GM23338 (cell line): Measurements from ENCODE around the gene MIDN. TPM values are rescaled to one million over a fixed set of nuclear protein-coding genes. Genes with fewer than 3 reads are reported as not detected.

ENCODE experiments used
- CREB1 ChIP-seq: fragments of 250-450 bp; sonication (Bioruptor Pico); IDR thresholded peaks from 2 replicates; pipeline ENCODE4 v1.5.0; 2020; ENCODE audit warnings: low read depth, mild to moderate bottlenecking, moderate library complexity
- JUNB ChIP-seq: IDR thresholded peaks from one replicate; pipeline ENCODE4 v1.6.1; 2016; ENCODE audit warnings: antibody characterized with exemption; ENCODE audit not compliant: unreplicated experiment
- NANOG ChIP-seq: IDR thresholded peaks from 2 replicates; pipeline ENCODE4 v1.6.1; 2016; ENCODE audit warnings: antibody characterized with exemption, borderline replicate concordance
- POLR2AphosphoS5 ChIP-seq: IDR thresholded peaks from 2 replicates; pipeline ENCODE4 v1.6.1; 2016; ENCODE audit warnings: antibody characterized with exemption, low read depth
- STAT1 ChIP-seq: IDR thresholded peaks from one replicate; pipeline ENCODE4 v1.6.1; 2016; ENCODE audit warnings: antibody characterized with exemption; ENCODE audit not compliant: unreplicated experiment
- ZNF114 ChIP-seq: fragments of 250-450 bp; sonication (Bioruptor Pico); IDR thresholded peaks from 2 replicates; pipeline ENCODE4 v1.5.0; 2020; ENCODE audit warnings: mild to moderate bottlenecking, moderate library complexity
- ZNF331 ChIP-seq: fragments of 250-450 bp; sonication (Bioruptor Pico); IDR thresholded peaks from 2 replicates; pipeline ENCODE4 v1.5.0; 2020; ENCODE audit warnings: low read depth, mild to moderate bottlenecking, moderate library complexity
- polyA plus RNA-seq: library from polyadenylated mRNA; unstranded; fragments of >200 nt; fragmentation: Nextera tagmentation; extraction: Ambion mirVana; gene quantifications from 2 replicates; pipeline ENCODE4 v1.2.1, GENCODE V29; 2016
- total RNA-seq: library from RNA; depleted of rRNA; stranded (reverse); fragments of >200 nt; shearing (Covaris generic); gene quantifications from 2 replicates; pipeline ENCODE4 v1.2.3, GENCODE V29; 2014; rRNA removed
- TF ChIP-seq, protein P1 (sequence below): IDR thresholded peaks from one replicate; pipeline ENCODE4 v1.6.1; 2018; ENCODE audit warnings: antibody characterized with exemption; ENCODE audit not compliant: unreplicated experiment
- TF ChIP-seq, protein P2 (sequence below): IDR thresholded peaks from 2 replicates; pipeline ENCODE4 v1.6.1; 2016; ENCODE audit warnings: antibody characterized with exemption
- TF ChIP-seq, protein P3 (sequence below), 2 experiments: fragments of 200-600 bp in 1 of 2; sonication (generic) in 1 of 2; conservative IDR thresholded peaks; 2 replicates each; pipeline versions ENCODE4 v1.5.1 to v1.6.1; 2016 to 2017; ENCODE audit warnings: antibody characterized with exemption in 2 of 2, low read depth in 2 of 2, mild to moderate bottlenecking in 2 of 2, moderate library complexity in 1 of 2

The MIDN gene
- total and polyA plus RNA-seq, 2 experiments from 2014 or later = 28.6 to 113 TPM

DNA sequence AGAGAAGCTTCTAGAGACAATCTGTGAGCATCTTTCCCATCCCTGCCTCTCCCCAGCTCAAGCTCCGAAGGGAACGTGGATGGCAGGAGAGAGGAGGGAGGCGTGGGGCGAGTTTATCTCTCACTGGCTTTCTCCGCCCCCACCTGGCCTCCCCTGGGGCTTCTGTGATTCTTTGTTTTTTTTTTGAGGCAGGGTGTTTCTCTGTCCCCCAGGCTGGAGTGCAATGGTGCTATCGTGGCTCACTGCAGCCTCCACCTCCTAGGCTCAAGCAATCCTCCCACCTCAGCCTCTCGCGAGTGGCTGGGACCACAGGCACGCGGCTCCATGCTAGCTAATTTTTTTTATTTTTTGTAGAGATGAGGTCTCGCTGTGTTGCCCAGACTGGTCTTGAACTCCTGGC, 60.3 kb downstream of the MIDN start (continued):
- TF ChIP-seq CREB1 (CRISPR knock-in tag) (no peak), JUNB (no peak), ZNF114 (CRISPR knock-in tag) (no peak), STAT1 (no peak), POLR2AphosphoS5 (no peak), NANOG (no peak), ZNF331 (CRISPR knock-in tag) (no peak)
- TF ChIP-seq, protein P1, sequence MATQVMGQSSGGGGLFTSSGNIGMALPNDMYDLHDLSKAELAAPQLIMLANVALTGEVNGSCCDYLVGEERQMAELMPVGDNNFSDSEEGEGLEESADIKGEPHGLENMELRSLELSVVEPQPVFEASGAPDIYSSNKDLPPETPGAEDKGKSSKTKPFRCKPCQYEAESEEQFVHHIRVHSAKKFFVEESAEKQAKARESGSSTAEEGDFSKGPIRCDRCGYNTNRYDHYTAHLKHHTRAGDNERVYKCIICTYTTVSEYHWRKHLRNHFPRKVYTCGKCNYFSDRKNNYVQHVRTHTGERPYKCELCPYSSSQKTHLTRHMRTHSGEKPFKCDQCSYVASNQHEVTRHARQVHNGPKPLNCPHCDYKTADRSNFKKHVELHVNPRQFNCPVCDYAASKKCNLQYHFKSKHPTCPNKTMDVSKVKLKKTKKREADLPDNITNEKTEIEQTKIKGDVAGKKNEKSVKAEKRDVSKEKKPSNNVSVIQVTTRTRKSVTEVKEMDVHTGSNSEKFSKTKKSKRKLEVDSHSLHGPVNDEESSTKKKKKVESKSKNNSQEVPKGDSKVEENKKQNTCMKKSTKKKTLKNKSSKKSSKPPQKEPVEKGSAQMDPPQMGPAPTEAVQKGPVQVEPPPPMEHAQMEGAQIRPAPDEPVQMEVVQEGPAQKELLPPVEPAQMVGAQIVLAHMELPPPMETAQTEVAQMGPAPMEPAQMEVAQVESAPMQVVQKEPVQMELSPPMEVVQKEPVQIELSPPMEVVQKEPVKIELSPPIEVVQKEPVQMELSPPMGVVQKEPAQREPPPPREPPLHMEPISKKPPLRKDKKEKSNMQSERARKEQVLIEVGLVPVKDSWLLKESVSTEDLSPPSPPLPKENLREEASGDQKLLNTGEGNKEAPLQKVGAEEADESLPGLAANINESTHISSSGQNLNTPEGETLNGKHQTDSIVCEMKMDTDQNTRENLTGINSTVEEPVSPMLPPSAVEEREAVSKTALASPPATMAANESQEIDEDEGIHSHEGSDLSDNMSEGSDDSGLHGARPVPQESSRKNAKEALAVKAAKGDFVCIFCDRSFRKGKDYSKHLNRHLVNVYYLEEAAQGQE = no peak
- TF ChIP-seq, protein P2, sequence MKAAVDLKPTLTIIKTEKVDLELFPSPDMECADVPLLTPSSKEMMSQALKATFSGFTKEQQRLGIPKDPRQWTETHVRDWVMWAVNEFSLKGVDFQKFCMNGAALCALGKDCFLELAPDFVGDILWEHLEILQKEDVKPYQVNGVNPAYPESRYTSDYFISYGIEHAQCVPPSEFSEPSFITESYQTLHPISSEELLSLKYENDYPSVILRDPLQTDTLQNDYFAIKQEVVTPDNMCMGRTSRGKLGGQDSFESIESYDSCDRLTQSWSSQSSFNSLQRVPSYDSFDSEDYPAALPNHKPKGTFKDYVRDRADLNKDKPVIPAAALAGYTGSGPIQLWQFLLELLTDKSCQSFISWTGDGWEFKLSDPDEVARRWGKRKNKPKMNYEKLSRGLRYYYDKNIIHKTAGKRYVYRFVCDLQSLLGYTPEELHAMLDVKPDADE = no peak
- TF ChIP-seq, protein P3, sequence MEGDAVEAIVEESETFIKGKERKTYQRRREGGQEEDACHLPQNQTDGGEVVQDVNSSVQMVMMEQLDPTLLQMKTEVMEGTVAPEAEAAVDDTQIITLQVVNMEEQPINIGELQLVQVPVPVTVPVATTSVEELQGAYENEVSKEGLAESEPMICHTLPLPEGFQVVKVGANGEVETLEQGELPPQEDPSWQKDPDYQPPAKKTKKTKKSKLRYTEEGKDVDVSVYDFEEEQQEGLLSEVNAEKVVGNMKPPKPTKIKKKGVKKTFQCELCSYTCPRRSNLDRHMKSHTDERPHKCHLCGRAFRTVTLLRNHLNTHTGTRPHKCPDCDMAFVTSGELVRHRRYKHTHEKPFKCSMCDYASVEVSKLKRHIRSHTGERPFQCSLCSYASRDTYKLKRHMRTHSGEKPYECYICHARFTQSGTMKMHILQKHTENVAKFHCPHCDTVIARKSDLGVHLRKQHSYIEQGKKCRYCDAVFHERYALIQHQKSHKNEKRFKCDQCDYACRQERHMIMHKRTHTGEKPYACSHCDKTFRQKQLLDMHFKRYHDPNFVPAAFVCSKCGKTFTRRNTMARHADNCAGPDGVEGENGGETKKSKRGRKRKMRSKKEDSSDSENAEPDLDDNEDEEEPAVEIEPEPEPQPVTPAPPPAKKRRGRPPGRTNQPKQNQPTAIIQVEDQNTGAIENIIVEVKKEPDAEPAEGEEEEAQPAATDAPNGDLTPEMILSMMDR (conservative IDR thresholded peaks at IDR 0.05; ENCODE audit: low read depth in 2 of 2) = no peak

Other genes with a start within 250 kb of the MIDN start
- gene GRIN3B, start 248.2 kb upstream of the MIDN start, total RNA-seq = 0.23 and 2.8 TPM in 2 replicates
- 0.11 and 0.28 TPM in 2 replicates for gene GRIN3B, start 248.2 kb upstream of the MIDN start, polyA plus RNA-seq
- gene TMEM259, start 227.5 kb upstream of the MIDN start, total RNA-seq = 144 and 196 TPM in 2 replicates
- 82.8 and 84.5 TPM in 2 replicates for gene TMEM259, start 227.5 kb upstream of the MIDN start, polyA plus RNA-seq
- gene RNU6-2, start 227.1 kb upstream of the MIDN start, total RNA-seq = not detected in 2 replicates
- not detected in 2 replicates for gene RNU6-2, start 227.1 kb upstream of the MIDN start, polyA plus RNA-seq
- gene CNN2, start 222.0 kb upstream of the MIDN start, total RNA-seq = 392 and 426 TPM in 2 replicates
- 314 and 330 TPM in 2 replicates for gene CNN2, start 222.0 kb upstream of the MIDN start, polyA plus RNA-seq
- gene ABCA7, start 208.5 kb upstream of the MIDN start, total RNA-seq = 18.1 and 22.2 TPM in 2 replicates
- 27.4 and 30.3 TPM in 2 replicates for gene ABCA7, start 208.5 kb upstream of the MIDN start, polyA plus RNA-seq
- gene ARHGAP45, start 181.4 kb upstream of the MIDN start, total RNA-seq = 56.0 and 71.8 TPM in 2 replicates
- gene ARHGAP45, start 181.4 kb upstream of the MIDN start, polyA plus RNA-seq = 24.7 and 28.3 TPM in 2 replicates
- gene POLR2E, start 153.2 kb upstream of the MIDN start, total RNA-seq = 257 and 303 TPM in 2 replicates
- 254 and 286 TPM in 2 replicates for gene POLR2E, start 153.2 kb upstream of the MIDN start, polyA plus RNA-seq
- 284 and 351 TPM in 2 replicates for gene GPX4, start 144.6 kb upstream of the MIDN start, total RNA-seq
- gene GPX4, start 144.6 kb upstream of the MIDN start, polyA plus RNA-seq = 543 and 573 TPM in 2 replicates
- gene SBNO2, start 74.3 kb upstream of the MIDN start, total RNA-seq = 28.0 and 35.4 TPM in 2 replicates
- 6.3 and 6.9 TPM in 2 replicates for gene SBNO2, start 74.3 kb upstream of the MIDN start, polyA plus RNA-seq
- gene STK11, start 42.8 kb upstream of the MIDN start, total RNA-seq = 84.4 and 96.5 TPM in 2 replicates
- 19.4 and 23.7 TPM in 2 replicates for gene STK11, start 42.8 kb upstream of the MIDN start, polyA plus RNA-seq
- 10.8 and 14.1 TPM in 2 replicates for gene CBARP, start 10.6 kb upstream of the MIDN start, total RNA-seq
- 2.0 TPM in 2 replicates for gene CBARP, start 10.6 kb upstream of the MIDN start, polyA plus RNA-seq
- gene ATP5F1D, start 6.8 kb upstream of the MIDN start, total RNA-seq = 78.7 and 139 TPM in 2 replicates
- 396 and 420 TPM in 2 replicates for gene ATP5F1D, start 6.8 kb upstream of the MIDN start, polyA plus RNA-seq
- 152 and 202 TPM in 2 replicates for gene CIRBP, start 20.7 kb downstream of the MIDN start, total RNA-seq
- 153 and 160 TPM in 2 replicates for gene CIRBP, start 20.7 kb downstream of the MIDN start, polyA plus RNA-seq
- gene FAM174C, start 26.9 kb downstream of the MIDN start, total RNA-seq = 39.2 and 60.4 TPM in 2 replicates
- gene FAM174C, start 26.9 kb downstream of the MIDN start, polyA plus RNA-seq = 62.3 and 68.0 TPM in 2 replicates
- gene EFNA2, start 37.3 kb downstream of the MIDN start, total RNA-seq = 8.2 and 10.3 TPM in 2 replicates
- gene EFNA2, start 37.3 kb downstream of the MIDN start, polyA plus RNA-seq = 2.7 and 4.8 TPM in 2 replicates
- 128 and 132 TPM in 2 replicates for gene NDUFS7, start 135.3 kb downstream of the MIDN start, total RNA-seq
- 201 and 203 TPM in 2 replicates for gene NDUFS7, start 135.3 kb downstream of the MIDN start, polyA plus RNA-seq
- gene GAMT, start 153.0 kb downstream of the MIDN start, total RNA-seq = 21.5 and 27.3 TPM in 2 replicates
- gene GAMT, start 153.0 kb downstream of the MIDN start, polyA plus RNA-seq = 33.6 and 36.9 TPM in 2 replicates
- 180 and 194 TPM in 2 replicates for gene DAZAP1, start 159.0 kb downstream of the MIDN start, total RNA-seq
- gene DAZAP1, start 159.0 kb downstream of the MIDN start, polyA plus RNA-seq = 44.1 and 48.1 TPM in 2 replicates
- gene RPS15, start 189.8 kb downstream of the MIDN start, total RNA-seq = 2,953 and 3,723 TPM in 2 replicates
- gene RPS15, start 189.8 kb downstream of the MIDN start, polyA plus RNA-seq = 3,861 and 4,267 TPM in 2 replicates
- 14.3 and 18.3 TPM in 2 replicates for gene APC2, start 201.5 kb downstream of the MIDN start, total RNA-seq
- 1.4 TPM in 2 replicates for gene APC2, start 201.5 kb downstream of the MIDN start, polyA plus RNA-seq
- 61.1 and 64.9 TPM in 2 replicates for gene C19orf25, start 230.6 kb downstream of the MIDN start, total RNA-seq
- 43.5 and 50.1 TPM in 2 replicates for gene C19orf25, start 230.6 kb downstream of the MIDN start, polyA plus RNA-seq
- 5.9 and 15.1 TPM in 2 replicates for gene PCSK4, start 241.8 kb downstream of the MIDN start, total RNA-seq
- 3.8 and 5.6 TPM in 2 replicates for gene PCSK4, start 241.8 kb downstream of the MIDN start, polyA plus RNA-seq
- 14.3 and 15.2 TPM in 2 replicates for gene REEP6, start 242.6 kb downstream of the MIDN start, total RNA-seq
- gene REEP6, start 242.6 kb downstream of the MIDN start, polyA plus RNA-seq = 20.0 and 23.4 TPM in 2 replicates